ENCODE data around the gene NRP1.

Gene NRP1

GRCh38 chr10:33352615-33353014 is 18.1 kb upstream of the NRP1 start:
- H3K4me3 ChIP-seq (ENCODE audit: control insufficient read depth, low read depth, low read length): no peak overlapping the region
- TF ChIP-seq CTCF (conservative IDR thresholded peaks at IDR 0.05; ENCODE audit: control insufficient read depth, insufficient read depth, low read depth, low read length): no peak
- no peak for DNase-seq (ENCODE audit: low read depth)

GRCh38 chr10:33352175-33352574 is 17.7 kb upstream of the NRP1 start:
- no peak for TF ChIP-seq CTCF (conservative IDR thresholded peaks at IDR 0.05; ENCODE audit: control insufficient read depth, insufficient read depth, low read depth, low read length)
- DNase-seq (ENCODE audit: low read depth): peak; percentile 79
- no peak overlapping the region for H3K4me3 ChIP-seq (ENCODE audit: control insufficient read depth, low read depth, low read length)

GRCh38 chr10:33350041-33350440 is 15.6 kb upstream of the NRP1 start:
- no peak for DNase-seq (ENCODE audit: low read depth)
- no peak overlapping the region for H3K4me3 ChIP-seq (ENCODE audit: control insufficient read depth, low read depth, low read length)
- TF ChIP-seq CTCF (conservative IDR thresholded peaks at IDR 0.05; ENCODE audit: control insufficient read depth, insufficient read depth, low read depth, low read length): no peak

- no peak for DNase-seq (ENCODE audit: low read depth)
- no peak overlapping the region for H3K4me3 ChIP-seq (ENCODE audit: control insufficient read depth, low read depth, low read length)
- TF ChIP-seq CTCF (conservative IDR thresholded peaks at IDR 0.05; ENCODE audit: control insufficient read depth, insufficient read depth, low read depth, low read length): no peak
These were observed 14.8 kb upstream of the NRP1 start for GRCh38 chr10:33349268-33349667.

GRCh38 chr10:33347211-33347610 is 12.7 kb upstream of the NRP1 start:
- H3K4me3 ChIP-seq (ENCODE audit: control insufficient read depth, low read depth, low read length): no peak overlapping the region
- TF ChIP-seq CTCF (conservative IDR thresholded peaks at IDR 0.05; ENCODE audit: control insufficient read depth, insufficient read depth, low read depth, low read length): no peak
- peak; percentile 61 for DNase-seq (ENCODE audit: low read depth)

- TF ChIP-seq CTCF (conservative IDR thresholded peaks at IDR 0.05; ENCODE audit: control insufficient read depth, insufficient read depth, low read depth, low read length): no peak
- DNase-seq (ENCODE audit: low read depth): peak; percentile 45
These were observed 10.8 kb upstream of the NRP1 start for GRCh38 chr10:33345236-33345635.

GRCh38 chr10:33344676-33345075 is 10.2 kb upstream of the NRP1 start:
- no peak for DNase-seq (ENCODE audit: low read depth)
- TF ChIP-seq CTCF (conservative IDR thresholded peaks at IDR 0.05; ENCODE audit: control insufficient read depth, insufficient read depth, low read depth, low read length): no peak
- H3K4me3 ChIP-seq (ENCODE audit: control insufficient read depth, low read depth, low read length): no peak overlapping the region

More at GRCh38 chr10:33345236-33345635, 10.8 kb upstream of the NRP1 start:
- no peak overlapping the region for H3K4me3 ChIP-seq (ENCODE audit: control insufficient read depth, low read depth, low read length)

Measured in fibroblast of mammary gland (primary cell).